SK-N-SH treated with all-trans-retinoic acid at 6 μM for 48 hours (cell line): Measurements from ENCODE around the gene BCAN.

ENCODE experiments used
- ARNTL ChIP-seq: fragments of 450-650 bp; formaldehyde crosslinking; IDR thresholded peaks from 2 replicates; pipeline ENCODE4 v1.5.0; 2020; ENCODE audit warnings: low read depth, mild to moderate bottlenecking, moderate library complexity, borderline replicate concordance
- CSRNP3 ChIP-seq: fragments of 250-450 bp; sonication (Bioruptor Pico); IDR thresholded peaks from 2 replicates; pipeline ENCODE4 v1.5.1; 2021; ENCODE audit warnings: mild to moderate bottlenecking, moderate library complexity
- ISL1 ChIP-seq: fragments of 250-450 bp; sonication (Bioruptor Pico); IDR thresholded peaks from 2 replicates; pipeline ENCODE4 v2.1.2; 2022; ENCODE audit warnings: mild to moderate bottlenecking, moderate library complexity
- TOX ChIP-seq: fragments of 250-450 bp; sonication (Bioruptor Pico); IDR thresholded peaks from 2 replicates; pipeline ENCODE4 v1.8.0; 2021; ENCODE audit warnings: mild to moderate bottlenecking, moderate library complexity, borderline replicate concordance
- ZFP30 ChIP-seq: fragments of 450-650 bp; formaldehyde crosslinking; IDR thresholded peaks from 2 replicates; pipeline ENCODE4 v1.5.0; 2022; ENCODE audit warnings: mild to moderate bottlenecking, moderate library complexity

- TF ChIP-seq ISL1 (CRISPR knock-in tag) (no peak), ZFP30 (CRISPR knock-in tag) (no peak), TOX (CRISPR knock-in tag) (no peak), ARNTL (no peak), CSRNP3 (CRISPR knock-in tag) (no peak)
These were observed 67.1 kb downstream of the BCAN start for GRCh38 chr1:156709031-156709430.
